ENCODE results near the gene RBFOX2. TPM values are rescaled to one million over a fixed set of nuclear protein-coding genes. Genes with fewer than 3 reads are reported as not detected.

The RBFOX2 gene
- total and polyA plus RNA-seq, 2 experiments from 2014 or later = 88.8 to 131 TPM

DNA sequence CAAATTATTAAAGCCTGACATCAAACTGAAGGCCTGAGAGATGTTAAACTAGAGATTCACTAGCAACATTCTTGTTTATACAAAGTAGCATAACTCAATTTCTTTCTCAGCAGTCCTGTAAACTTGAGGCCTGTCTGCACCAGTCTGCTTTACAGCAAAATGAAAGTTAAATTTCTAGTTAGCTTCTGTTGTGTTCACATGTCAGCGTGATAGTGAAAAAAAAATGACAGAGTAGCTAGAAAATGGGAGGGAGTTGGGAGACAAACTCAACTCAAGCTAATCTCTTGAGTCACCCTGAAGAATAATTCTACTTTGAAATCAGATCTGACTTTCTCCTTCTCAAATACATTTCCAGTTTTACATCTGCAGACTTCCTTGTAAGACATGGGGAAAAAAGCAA, 6.5 kb downstream of the RBFOX2 start (continued):
- no peak for TF ChIP-seq ZNF462 (CRISPR knock-in tag; IDR thresholded peaks at IDR 0.05)
- TF ChIP-seq ZNF114 (CRISPR knock-in tag; IDR thresholded peaks at IDR 0.05) = no peak

GRCh38 chr22:36021606-36022153, 6.9 kb downstream of the RBFOX2 start:
- Histone ChIP-seq H3K36me3 (ENCODE audit: insufficient read depth) (no peaks in the 10 kb centered on the region), H3F3A (replicated peaks; ENCODE audit: low read depth) (no peaks in the 10 kb centered on the region), H4K20me1 (replicated peaks; ENCODE audit: insufficient read depth) (peaks cover 36% of the 10 kb centered on the region), H3K4me2 (no peak overlapping the region), H3K4me1 (ENCODE audit: insufficient read depth) (peaks cover 34% of the 10 kb centered on the region), H3K27me3 (ENCODE audit: insufficient read depth) (no peaks in the 10 kb centered on the region), H3K4me3 (no peak overlapping the region), H3K27ac (ENCODE audit: low read depth) (no peak overlapping the region), H3K9me2 (ENCODE audit: insufficient read depth) (no peaks in the 10 kb centered on the region), H2AFZ (no peak overlapping the region), H3K79me2 (replicated peaks; ENCODE audit: insufficient read depth) (peaks cover 100% of the 10 kb centered on the region)
- ATAC-seq (no peak), DNase-seq (ENCODE audit: low spot score) (no peak)
- Mint-ChIP-seq H3K4me3 (no peak overlapping the region), H3K27me3 (ENCODE audit: insufficient read depth, low read depth, poor library complexity) (peaks cover 7% of the 10 kb centered on the region), H3K4me1 (peaks cover 38% of the 10 kb centered on the region), H3K9me3 (no peaks in the 10 kb centered on the region; the same call in 2 of the 3 replicates), H3K27ac (no peak overlapping the region), H3K36me3 (ENCODE audit: low read depth) (peaks cover 19% of the 10 kb centered on the region; the same call in 2 of the 3 replicates)
- TF ChIP-seq EZH2 (IDR thresholded peaks at IDR 0.05; ENCODE audit: low read depth, unreplicated experiment) (no peak), CTCF (conservative IDR thresholded peaks at IDR 0.05; ENCODE audit: low read depth in 2 of 2) (no peak), EZH2phosphoT487 (IDR thresholded peaks at IDR 0.05; ENCODE audit: unreplicated experiment) (no peak), REST (IDR thresholded peaks at IDR 0.05; ENCODE audit: unreplicated experiment) (no peak), POLR2AphosphoS5 (IDR thresholded peaks at IDR 0.05; ENCODE audit: low read depth) (no peak), ZNF331 (CRISPR knock-in tag; IDR thresholded peaks at IDR 0.05; ENCODE audit: low read depth) (no peak), CREB1 (CRISPR knock-in tag; IDR thresholded peaks at IDR 0.05; ENCODE audit: low read depth) (no peak), NANOG (IDR thresholded peaks at IDR 0.05; ENCODE audit: borderline replicate concordance) (no peak), STAT1 (IDR thresholded peaks at IDR 0.05; ENCODE audit: unreplicated experiment) (no peak), ZNF114 (CRISPR knock-in tag; IDR thresholded peaks at IDR 0.05) (no peak)
- TF ChIP-seq, protein P1, sequence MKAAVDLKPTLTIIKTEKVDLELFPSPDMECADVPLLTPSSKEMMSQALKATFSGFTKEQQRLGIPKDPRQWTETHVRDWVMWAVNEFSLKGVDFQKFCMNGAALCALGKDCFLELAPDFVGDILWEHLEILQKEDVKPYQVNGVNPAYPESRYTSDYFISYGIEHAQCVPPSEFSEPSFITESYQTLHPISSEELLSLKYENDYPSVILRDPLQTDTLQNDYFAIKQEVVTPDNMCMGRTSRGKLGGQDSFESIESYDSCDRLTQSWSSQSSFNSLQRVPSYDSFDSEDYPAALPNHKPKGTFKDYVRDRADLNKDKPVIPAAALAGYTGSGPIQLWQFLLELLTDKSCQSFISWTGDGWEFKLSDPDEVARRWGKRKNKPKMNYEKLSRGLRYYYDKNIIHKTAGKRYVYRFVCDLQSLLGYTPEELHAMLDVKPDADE (IDR thresholded peaks at IDR 0.05) = no peak

All from GM23338 (cell line).